ENCODE results near the gene DACT2.

DNA sequence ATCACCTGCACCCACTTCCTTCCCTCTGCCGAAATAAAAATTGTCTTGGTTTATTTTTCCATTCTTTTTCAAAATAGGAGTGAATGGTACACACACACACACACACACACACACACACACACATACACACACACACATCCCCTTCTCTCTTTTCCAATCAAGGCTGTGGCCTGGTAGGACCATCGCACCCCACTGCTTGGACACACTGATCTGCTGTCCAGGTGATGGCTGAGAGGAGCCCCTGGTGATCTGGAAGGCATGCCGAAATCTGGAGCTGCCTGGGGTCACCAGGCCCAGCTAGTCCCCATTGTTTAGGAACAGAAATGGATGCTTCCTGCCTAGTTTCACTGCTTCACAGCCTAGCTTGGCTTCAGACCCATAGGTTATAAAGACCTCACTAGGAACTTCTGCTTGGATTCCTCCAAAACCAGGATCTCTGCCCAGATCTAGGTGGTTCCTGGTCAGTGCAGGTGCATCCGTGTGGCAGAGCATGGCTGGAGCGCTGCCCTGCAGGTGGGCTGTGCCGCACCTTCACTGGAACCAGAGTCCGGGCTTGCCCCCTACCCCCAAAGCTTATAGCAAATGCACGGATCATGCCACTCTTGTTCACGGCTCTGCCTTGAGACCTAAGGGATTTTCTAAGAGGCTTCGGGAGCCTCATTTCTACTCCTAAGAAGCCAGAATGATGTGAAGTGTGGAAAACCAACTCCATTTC lies 42.9 kb upstream of the DACT2 start:
- no peak for TF ChIP-seq ZBTB33 (IDR thresholded peaks at IDR 0.05; ENCODE audit: extremely low read depth, insufficient replicate concordance, low read length)
- TF ChIP-seq REST (IDR thresholded peaks at IDR 0.05; ENCODE audit: low read depth): no peak
- TF ChIP-seq JUND (IDR thresholded peaks at IDR 0.05): no peak
- no peak for TF ChIP-seq POLR2A (IDR thresholded peaks at IDR 0.05; ENCODE audit: borderline replicate concordance, extremely low read depth, insufficient read depth, insufficient read length)
- no peak for TF ChIP-seq CTCF (IDR thresholded peaks at IDR 0.05 in 2 of 3, conservative IDR thresholded peaks at IDR 0.05 in 1 of 3; ENCODE audit: borderline replicate concordance in 1 of 3, insufficient read depth in 1 of 3, low read depth in 2 of 3, low read length in 2 of 3)
- TF ChIP-seq POLR2AphosphoS5 (IDR thresholded peaks at IDR 0.05; ENCODE audit: low read depth, low read length): no peak
- TF ChIP-seq TCF7L2 (IDR thresholded peaks at IDR 0.05; ENCODE audit: borderline replicate concordance, extremely low read depth, insufficient read depth, insufficient read length): no peak
- no peak for TF ChIP-seq CEBPB (IDR thresholded peaks at IDR 0.05; ENCODE audit: low read depth)
- TF ChIP-seq YY1 (IDR thresholded peaks at IDR 0.05; ENCODE audit: extremely low read depth, insufficient replicate concordance, low read depth, low read length): no peak
- TF ChIP-seq SP1 (IDR thresholded peaks at IDR 0.05; ENCODE audit: low read depth): no peak
- TF ChIP-seq RAD21 (IDR thresholded peaks at IDR 0.05; ENCODE audit: low read depth): no peak
- TF ChIP-seq MAX (IDR thresholded peaks at IDR 0.05): no peak

Data from HCT116 (cell line).